ENCODE measurements around the gene SDK2.

SDK2 gene

DNA sequence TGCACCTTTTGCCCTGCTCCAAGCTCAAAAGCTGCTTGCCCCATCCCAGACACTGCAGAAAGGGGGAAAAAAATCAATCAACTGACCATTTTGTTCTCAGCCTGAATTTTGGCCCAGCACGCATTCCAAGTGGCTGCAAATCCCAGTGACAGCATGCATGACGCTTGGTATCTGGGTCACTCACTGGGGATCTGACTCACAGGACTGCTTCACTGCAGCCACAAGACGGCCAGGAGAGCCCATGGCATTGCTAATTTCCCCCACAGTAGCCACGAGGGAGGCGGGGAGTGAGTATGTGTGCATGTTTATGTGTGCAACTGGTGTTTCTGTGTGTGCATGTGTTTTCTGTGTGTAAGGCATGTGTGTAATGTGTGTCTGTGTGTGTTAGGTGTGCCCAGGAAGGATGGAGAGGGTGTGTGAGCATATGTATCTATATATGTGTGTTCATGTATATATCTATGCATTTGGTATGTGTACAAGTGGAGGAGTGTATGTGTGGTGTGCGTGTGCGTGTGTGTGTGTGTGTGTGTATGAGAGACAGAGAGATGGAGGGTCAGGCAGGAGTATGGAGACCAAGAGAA lies 33.8 kb downstream of the SDK2 start:
- Histone ChIP-seq H2AK5ac (ENCODE audit: low read depth, low read length) (peak overlapping the region; percentile 100), H3K4me1 (ENCODE audit: control insufficient read depth in 2 of 2, insufficient read depth in 1 of 2, low read depth in 1 of 2, low read length in 2 of 2) (peaks cover 45 to 55% of the 10 kb centered on the region in 2 donors)

DNA sequence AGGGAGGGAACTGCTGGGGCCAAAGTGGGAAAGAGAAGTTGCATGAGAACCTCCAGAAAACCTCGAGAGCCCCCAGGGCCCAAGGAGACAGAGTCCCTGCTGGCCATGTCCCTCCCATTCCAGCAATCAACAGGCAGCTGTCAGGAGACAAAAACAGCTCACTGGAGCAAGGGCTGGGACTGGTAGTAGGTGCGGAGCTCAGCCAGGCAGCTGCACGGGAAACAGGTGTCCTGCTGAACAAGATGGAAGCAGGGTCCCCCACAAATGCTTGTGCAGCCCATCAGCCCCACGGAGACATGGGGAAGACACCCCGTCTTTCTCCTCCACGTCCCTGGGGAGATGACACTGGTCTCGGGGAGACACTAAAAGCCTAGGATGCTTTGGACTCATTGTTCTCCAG lies 34.5 kb downstream of the SDK2 start:
- H4K8ac ChIP-seq (ENCODE audit: low read depth, low read length) = no peak overlapping the region
- H3K27me3 ChIP-seq (ENCODE audit: control insufficient read depth in 3 of 3, insufficient read depth in 3 of 3, low read depth in 1 of 3, low read length in 3 of 3) = no peaks in the 10 kb centered on the region
- peaks cover 39 to 49% of the 10 kb centered on the region in 2 donors for H3K4me1 ChIP-seq (ENCODE audit: control insufficient read depth in 2 of 2, insufficient read depth in 1 of 2, low read depth in 1 of 2, low read length in 2 of 2)
- no peak overlapping the region for H3K9ac ChIP-seq (ENCODE audit: low read depth, low read length, poor library complexity)
- H3K79me1 ChIP-seq (ENCODE audit: low read depth, low read length) = peaks cover 28% of the 10 kb centered on the region
- DNase-seq (ENCODE audit: low spot score) = no peak
- no peak overlapping the region for H3K4me2 ChIP-seq (ENCODE audit: insufficient read depth, low read length, poor library complexity, severe bottlenecking)
- peak overlapping the region; percentile 100 for H2AK5ac ChIP-seq (ENCODE audit: low read depth, low read length)
- H3K14ac ChIP-seq (ENCODE audit: low read length) = no peak overlapping the region
- H3K9me3 ChIP-seq (replicated peaks in 1 of 2; ENCODE audit: control insufficient read depth in 2 of 2, insufficient read depth in 1 of 2, low read depth in 1 of 2, low read length in 2 of 2) = peaks cover 0 to 14% of the 10 kb centered on the region in 2 donors
- H3K27ac ChIP-seq (replicated peaks; ENCODE audit: low read length) = no peak overlapping the region
- peak overlapping the region; percentile 66 for H3K18ac ChIP-seq (ENCODE audit: low read length)
- no peak overlapping the region for H3K4me3 ChIP-seq (ENCODE audit: low read length in 2 of 2)
- whole genome bisulfite sequencing, 2 donors (ENCODE audit: extremely low coverage in 2 of 2, insufficient read length in 2 of 2, insufficient replicate concordance in 1 of 2) = no CpG with 5 or more reads among the region's 7 CpGs
- no peak overlapping the region for H4K91ac ChIP-seq (ENCODE audit: low read depth, low read length, poor library complexity)
- H2BK5ac ChIP-seq (ENCODE audit: low read length) = peak overlapping the region; percentile 7
- peak overlapping the region; percentile 99 for H2BK15ac ChIP-seq (ENCODE audit: low read length)
- no peak overlapping the region for H3K4ac ChIP-seq (ENCODE audit: low read length)
- H2BK12ac ChIP-seq (ENCODE audit: low read length) = no peak overlapping the region
- H3K23ac ChIP-seq (ENCODE audit: low read depth, low read length, poor library complexity) = no peak overlapping the region
- H2AFZ ChIP-seq (ENCODE audit: low read length) = no peak overlapping the region
- peaks cover 6% of the 10 kb centered on the region in 2 donors for H3K36me3 ChIP-seq (replicated peaks in 1 of 2; ENCODE audit: control insufficient read depth in 2 of 2, insufficient read depth in 2 of 2, low read length in 2 of 2)
- H2BK120ac ChIP-seq (ENCODE audit: low read depth, low read length) = no peak overlapping the region

More for the DNA sequence above, 33.8 kb downstream of the SDK2 start:
- H3K4me2 ChIP-seq (ENCODE audit: insufficient read depth, low read length, poor library complexity, severe bottlenecking) = no peak overlapping the region
- no peak overlapping the region for H2BK120ac ChIP-seq (ENCODE audit: low read depth, low read length)
- peaks cover 0 to 7% of the 10 kb centered on the region in 2 donors for H3K9me3 ChIP-seq (replicated peaks in 1 of 2; ENCODE audit: control insufficient read depth in 2 of 2, insufficient read depth in 1 of 2, low read depth in 1 of 2, low read length in 2 of 2)
- peaks cover 21% of the 10 kb centered on the region for H3K79me1 ChIP-seq (ENCODE audit: low read depth, low read length)
- H2BK12ac ChIP-seq (ENCODE audit: low read length) = peak overlapping the region; percentile 11
- H3K27me3 ChIP-seq (ENCODE audit: control insufficient read depth in 3 of 3, insufficient read depth in 3 of 3, low read depth in 1 of 3, low read length in 3 of 3) = no peaks in the 10 kb centered on the region
- H3K23ac ChIP-seq (ENCODE audit: low read depth, low read length, poor library complexity) = no peak overlapping the region
- H4K91ac ChIP-seq (ENCODE audit: low read depth, low read length, poor library complexity) = peak overlapping the region; percentile 92
- 100% methylated on average over 2 of the region's 7 CpGs; no CpG with 5 or more reads in 1 of the 2 donors for WGBS, 2 donors (ENCODE audit: extremely low coverage in 2 of 2, insufficient read length in 2 of 2, insufficient replicate concordance in 1 of 2)
- H3K36me3 ChIP-seq (replicated peaks in 1 of 2; ENCODE audit: control insufficient read depth in 2 of 2, insufficient read depth in 2 of 2, low read length in 2 of 2) = peaks cover 1 to 6% of the 10 kb centered on the region in 2 donors
- no peak overlapping the region for H2AFZ ChIP-seq (ENCODE audit: low read length)
- H3K4ac ChIP-seq (ENCODE audit: low read length) = peak overlapping the region; percentile 55
- H4K8ac ChIP-seq (ENCODE audit: low read depth, low read length) = peak overlapping the region; percentile 9
- no peak for DNase-seq (ENCODE audit: low spot score)
- peak overlapping the region; percentile 78 for H3K9ac ChIP-seq (ENCODE audit: low read depth, low read length, poor library complexity)
- H3K18ac ChIP-seq (ENCODE audit: low read length) = peak overlapping the region; percentile 66
- peak overlapping the region; percentile 99 for H2BK15ac ChIP-seq (ENCODE audit: low read length)
- peak overlapping the region in 1 of 2 donors; percentile 32 for H3K4me3 ChIP-seq (ENCODE audit: low read length in 2 of 2)
- peak overlapping the region; percentile 97 for H3K14ac ChIP-seq (ENCODE audit: low read length)
- peak overlapping the region; percentile 5 for H3K27ac ChIP-seq (replicated peaks; ENCODE audit: low read length)
- no peak overlapping the region for H2BK5ac ChIP-seq (ENCODE audit: low read length)

DNA sequence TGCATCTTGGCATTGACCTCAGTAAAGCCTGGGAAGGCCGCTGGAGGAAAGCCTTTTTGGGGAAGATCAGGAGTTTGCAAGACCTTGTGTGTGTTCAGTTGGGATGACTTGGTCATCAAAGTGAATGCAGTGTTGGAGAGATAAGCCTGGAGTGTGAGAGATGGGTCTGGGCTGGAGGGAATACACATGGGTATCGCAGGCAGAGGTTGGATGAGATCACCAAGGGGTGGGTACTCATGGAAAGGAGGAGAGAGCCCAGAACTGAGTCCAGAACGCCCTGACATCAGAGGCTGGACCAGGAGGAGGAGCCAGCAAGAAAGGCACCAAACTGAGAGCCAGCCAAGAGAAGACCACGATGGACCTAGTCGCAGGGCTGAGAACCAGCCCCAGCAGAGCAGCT lies 35.2 kb downstream of the SDK2 start:
- Histone ChIP-seq H3K4ac (ENCODE audit: low read length) (no peak overlapping the region), H3K36me3 (replicated peaks in 1 of 2; ENCODE audit: control insufficient read depth in 2 of 2, insufficient read depth in 2 of 2, low read length in 2 of 2) (peaks cover 6 to 7% of the 10 kb centered on the region in 2 donors), H4K91ac (ENCODE audit: low read depth, low read length, poor library complexity) (no peak overlapping the region), H3K79me1 (ENCODE audit: low read depth, low read length) (peaks cover 30% of the 10 kb centered on the region), H3K18ac (ENCODE audit: low read length) (peak overlapping the region; percentile 20), H2AK5ac (ENCODE audit: low read depth, low read length) (no peak overlapping the region), H2AFZ (ENCODE audit: low read length) (no peak overlapping the region), H3K9ac (ENCODE audit: low read depth, low read length, poor library complexity) (no peak overlapping the region), H3K9me3 (replicated peaks in 1 of 2; ENCODE audit: control insufficient read depth in 2 of 2, insufficient read depth in 1 of 2, low read depth in 1 of 2, low read length in 2 of 2) (peaks cover 0 to 21% of the 10 kb centered on the region in 2 donors), H2BK120ac (ENCODE audit: low read depth, low read length) (no peak overlapping the region), H3K27me3 (ENCODE audit: control insufficient read depth in 3 of 3, insufficient read depth in 3 of 3, low read depth in 1 of 3, low read length in 3 of 3) (no peaks in the 10 kb centered on the region), H2BK12ac (ENCODE audit: low read length) (no peak overlapping the region), H3K4me2 (ENCODE audit: insufficient read depth, low read length, poor library complexity, severe bottlenecking) (no peak overlapping the region), H3K4me1 (ENCODE audit: control insufficient read depth in 2 of 2, insufficient read depth in 1 of 2, low read depth in 1 of 2, low read length in 2 of 2) (peaks cover 35 to 48% of the 10 kb centered on the region in 2 donors), H3K23ac (ENCODE audit: low read depth, low read length, poor library complexity) (no peak overlapping the region), H4K8ac (ENCODE audit: low read depth, low read length) (no peak overlapping the region), H3K27ac (replicated peaks; ENCODE audit: low read length) (no peak overlapping the region), H2BK5ac (ENCODE audit: low read length) (no peak overlapping the region), H2BK15ac (ENCODE audit: low read length) (no peak overlapping the region), H3K14ac (ENCODE audit: low read length) (no peak overlapping the region), H3K4me3 (ENCODE audit: low read length in 2 of 2) (no peak overlapping the region)
- no peak for DNase-seq (ENCODE audit: low spot score)
- WGBS, 2 donors (ENCODE audit: extremely low coverage in 2 of 2, insufficient read length in 2 of 2, insufficient replicate concordance in 1 of 2) = no CpG with 5 or more reads among the region's 5 CpGs

DNA sequence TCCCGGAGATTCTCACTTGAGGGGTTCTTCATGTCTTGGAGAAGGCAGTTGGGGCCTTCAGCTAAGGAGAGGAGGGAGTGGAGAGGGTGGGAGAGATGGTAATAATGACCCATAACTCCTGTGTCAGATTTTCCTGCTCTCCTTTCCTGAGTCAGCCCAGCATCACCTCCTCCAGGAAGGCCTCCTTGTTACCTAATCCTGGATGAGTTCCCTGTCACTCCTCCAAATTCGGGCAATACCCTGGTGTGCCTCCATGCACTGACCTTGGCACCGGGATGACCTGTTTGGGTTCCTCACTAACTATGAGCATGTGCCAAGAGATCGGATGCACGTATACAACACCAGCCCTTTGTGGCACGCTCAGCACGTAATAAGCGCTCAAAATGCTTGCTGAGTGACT lies 38.8 kb downstream of the SDK2 start:
- peaks cover 9 to 30% of the 10 kb centered on the region in 2 donors for H3K4me1 ChIP-seq (ENCODE audit: control insufficient read depth in 2 of 2, insufficient read depth in 1 of 2, low read depth in 1 of 2, low read length in 2 of 2)

More for the DNA sequence above, 38.8 kb downstream of the SDK2 start:
- H2AK5ac ChIP-seq (ENCODE audit: low read depth, low read length) = no peak overlapping the region
- no peak overlapping the region for H3K9ac ChIP-seq (ENCODE audit: low read depth, low read length, poor library complexity)
- H2AFZ ChIP-seq (ENCODE audit: low read length) = no peak overlapping the region
- H3K23ac ChIP-seq (ENCODE audit: low read depth, low read length, poor library complexity) = no peak overlapping the region
- H3K9me3 ChIP-seq (replicated peaks in 1 of 2; ENCODE audit: control insufficient read depth in 2 of 2, insufficient read depth in 1 of 2, low read depth in 1 of 2, low read length in 2 of 2) = peaks cover 0 to 37% of the 10 kb centered on the region in 2 donors
- H4K8ac ChIP-seq (ENCODE audit: low read depth, low read length) = no peak overlapping the region
- H3K36me3 ChIP-seq (replicated peaks in 1 of 2; ENCODE audit: control insufficient read depth in 2 of 2, insufficient read depth in 2 of 2, low read length in 2 of 2) = peaks cover 5 to 6% of the 10 kb centered on the region in 2 donors
- H3K27ac ChIP-seq (replicated peaks; ENCODE audit: low read length) = no peak overlapping the region
- H2BK12ac ChIP-seq (ENCODE audit: low read length) = no peak overlapping the region
- H3K18ac ChIP-seq (ENCODE audit: low read length) = no peak overlapping the region
- H3K14ac ChIP-seq (ENCODE audit: low read length) = no peak overlapping the region
- H2BK5ac ChIP-seq (ENCODE audit: low read length) = no peak overlapping the region
- H3K79me1 ChIP-seq (ENCODE audit: low read depth, low read length) = peaks cover 25% of the 10 kb centered on the region
- no peak overlapping the region for H3K4ac ChIP-seq (ENCODE audit: low read length)
- DNase-seq (ENCODE audit: low spot score) = no peak
- H3K27me3 ChIP-seq (ENCODE audit: control insufficient read depth in 3 of 3, insufficient read depth in 3 of 3, low read depth in 1 of 3, low read length in 3 of 3) = no peaks in the 10 kb centered on the region
- H2BK15ac ChIP-seq (ENCODE audit: low read length) = no peak overlapping the region
- H4K91ac ChIP-seq (ENCODE audit: low read depth, low read length, poor library complexity) = no peak overlapping the region
- H3K4me2 ChIP-seq (ENCODE audit: insufficient read depth, low read length, poor library complexity, severe bottlenecking) = no peak overlapping the region
- H2BK120ac ChIP-seq (ENCODE audit: low read depth, low read length) = no peak overlapping the region
- WGBS, 2 donors (ENCODE audit: extremely low coverage in 2 of 2, insufficient read length in 2 of 2, insufficient replicate concordance in 1 of 2) = no CpG with 5 or more reads among the region's 8 CpGs
- no peak overlapping the region for H3K4me3 ChIP-seq (ENCODE audit: low read length in 2 of 2)

All from neuronal stem cell (in vitro differentiated cells).